Activated CD4-positive, alpha-beta T cell treated with anti-CD3 and anti-CD28 coated beads for 4 hours (primary cell): ENCODE measurements around the gene DOCK2.
"Not testable (repeated sequence)": the region's sequence is repeated elsewhere in the genome, so short reads cannot be mapped to it uniquely, and the experiment has no call there.

Source experiments
- DNase-seq, 2 donors: peaks; one replicate each; pipeline ENCODE4 v3.0.0-alpha.2; 2020

The DOCK2 gene

DNA sequence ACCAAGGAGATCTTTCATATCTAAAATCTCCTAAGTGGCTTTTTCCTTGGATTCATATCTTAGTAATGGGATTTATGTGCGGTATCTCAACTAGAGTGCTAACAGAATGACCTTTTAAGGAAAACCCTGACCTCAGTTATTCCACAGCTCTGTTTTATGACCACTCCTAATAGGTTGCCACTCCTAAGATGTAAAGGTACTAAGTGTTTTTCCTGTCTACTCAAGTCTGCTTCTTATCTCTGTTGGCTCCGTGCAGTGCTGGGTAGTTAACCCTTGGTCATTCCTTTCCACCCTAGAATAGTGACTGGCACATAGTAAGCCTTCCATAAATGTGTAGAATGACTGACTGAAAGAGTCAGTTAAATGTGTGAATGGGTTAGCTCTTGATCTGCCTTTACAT, 161.4 kb downstream of the DOCK2 start:
- DNase-seq: no peak

DNA sequence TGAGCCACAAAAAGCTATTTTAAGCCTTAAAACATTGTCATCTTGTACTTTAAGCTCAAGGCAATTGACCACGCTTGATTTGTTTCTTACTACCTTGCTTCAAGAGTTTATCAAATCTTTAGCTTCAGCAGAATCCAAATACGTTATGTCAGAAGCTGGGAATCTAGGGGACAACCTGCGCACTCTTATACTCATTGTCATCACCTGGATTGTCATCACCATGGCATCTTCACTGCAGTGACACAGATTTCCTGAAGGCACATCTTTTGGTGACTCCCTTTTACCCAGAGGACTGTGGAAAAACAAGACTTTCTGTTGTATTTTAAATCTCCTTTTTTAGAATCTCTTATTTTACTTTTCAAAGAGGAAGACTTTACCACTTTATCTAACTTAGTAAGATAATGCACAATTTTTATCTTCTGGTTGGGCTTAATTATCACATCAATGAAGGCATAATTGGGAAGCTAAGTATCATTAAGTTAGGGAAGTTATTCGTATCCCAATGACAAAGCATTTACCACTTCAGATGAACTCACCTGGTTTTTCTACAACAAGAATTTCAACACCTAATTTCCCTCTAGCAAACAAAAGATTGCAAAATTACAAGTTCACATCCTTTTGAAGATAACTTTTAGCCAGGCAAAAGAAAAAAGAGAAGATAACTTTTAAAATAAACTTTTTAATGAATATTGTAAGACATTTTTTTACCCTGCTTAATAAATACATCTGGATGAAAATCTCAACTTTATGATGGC, 162.0 kb downstream of the DOCK2 start:
- no peak for DNase-seq

DNA sequence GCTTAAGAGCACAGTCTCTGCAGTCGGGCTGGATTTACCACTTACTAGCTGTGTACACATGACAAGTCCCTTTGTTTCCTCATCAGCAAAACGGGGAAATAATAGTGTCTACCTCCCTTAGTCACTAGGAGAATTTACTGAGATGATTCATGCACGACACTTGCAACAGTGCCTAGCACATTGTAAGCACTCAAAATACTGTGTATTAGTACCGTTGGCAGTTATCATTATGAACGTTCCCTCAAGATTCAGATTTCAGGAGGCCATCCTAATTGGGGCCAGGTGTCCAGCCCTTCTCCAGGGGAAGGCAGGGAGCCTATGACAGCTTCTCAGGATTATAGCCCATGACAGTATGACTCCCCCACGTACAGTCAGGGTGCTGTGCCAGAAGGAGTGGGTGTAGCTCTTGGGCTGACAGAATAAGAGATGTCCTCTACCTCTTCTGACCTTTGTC, 164.3 kb downstream of the DOCK2 start:
- DNase-seq: no peak

DNA sequence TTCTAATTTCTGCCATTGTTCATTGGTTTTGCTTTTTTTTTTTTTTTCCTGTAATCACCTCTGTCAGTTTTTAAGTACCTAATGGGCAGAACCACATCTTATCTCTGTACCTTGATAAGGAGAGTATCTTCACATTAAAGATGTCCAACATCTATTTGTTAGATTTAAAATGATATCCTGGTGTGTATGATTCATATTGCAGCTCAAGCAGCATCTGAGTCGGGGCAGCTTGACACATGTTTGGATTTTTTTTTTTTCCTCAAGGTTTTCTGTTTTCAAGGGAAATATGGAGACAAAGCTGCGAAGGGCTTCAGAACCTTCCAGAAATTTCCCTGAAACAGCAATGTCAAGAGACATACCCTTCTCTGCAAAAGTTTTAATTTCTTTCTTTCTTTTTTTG, 164.7 kb downstream of the DOCK2 start:
- DNase-seq: no peak

DNA sequence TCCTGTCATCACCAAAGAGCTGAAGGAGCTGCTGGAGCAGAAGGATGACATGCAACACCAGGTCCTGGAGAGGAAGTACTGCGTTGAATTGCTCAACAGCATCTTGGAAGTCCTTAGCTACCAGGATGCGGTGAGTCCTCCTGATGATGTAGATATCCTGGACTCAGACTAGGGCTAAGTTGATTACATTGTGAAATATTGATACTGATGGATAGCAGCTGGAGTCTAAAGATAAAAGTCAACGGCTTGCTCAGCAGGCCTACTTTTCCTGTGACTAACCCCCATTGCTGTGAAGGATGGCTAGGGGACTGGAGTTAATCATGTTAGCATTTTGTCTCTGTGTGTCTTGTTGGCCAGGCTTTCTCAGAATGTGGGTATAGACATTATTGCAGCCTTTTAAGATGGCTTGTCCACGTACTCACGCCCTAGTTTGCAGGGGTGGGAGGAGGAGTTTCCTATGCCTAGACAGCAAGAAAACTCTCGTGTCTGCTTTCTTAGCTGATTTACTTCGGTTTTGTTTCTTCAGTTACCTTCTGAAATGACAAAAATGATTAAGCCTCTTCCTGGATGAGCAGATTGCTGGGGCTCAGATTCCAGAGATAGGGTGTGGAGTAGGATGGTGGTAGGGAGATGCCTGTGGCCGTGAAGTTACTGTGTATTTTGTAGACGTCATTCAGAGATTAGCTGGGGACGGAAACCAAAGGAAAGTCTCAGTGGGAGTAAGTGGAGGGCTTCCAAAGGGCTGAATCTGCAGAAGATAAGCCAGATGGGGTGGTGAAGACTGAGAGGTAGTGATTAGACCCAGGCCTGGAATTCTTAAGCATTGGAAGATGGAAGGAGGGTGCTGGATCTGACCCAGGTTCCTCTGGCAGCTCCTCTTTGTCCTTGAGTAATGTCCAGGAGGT, 166.3 kb downstream of the DOCK2 start:
- no peak for DNase-seq

DNA sequence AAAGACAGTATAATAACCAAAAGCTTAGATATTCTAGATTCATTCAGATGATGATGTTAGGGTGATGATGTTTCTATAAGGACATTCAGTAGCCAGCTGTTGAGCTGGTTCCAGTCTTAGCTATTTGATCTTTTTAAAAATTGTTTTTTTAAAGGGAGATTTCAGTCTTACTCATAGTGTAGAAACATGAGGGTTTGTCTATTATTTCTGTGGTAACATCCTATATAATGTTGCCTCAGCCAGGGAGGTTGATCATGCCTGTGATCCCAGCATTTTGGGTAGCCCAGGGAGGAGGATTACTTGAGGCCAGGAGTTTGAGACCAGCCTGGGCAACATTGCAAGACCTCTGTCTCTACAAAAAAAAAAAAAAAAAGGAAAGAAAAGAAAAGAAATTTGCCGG, 167.8 kb downstream of the DOCK2 start:
- no peak for DNase-seq

DNA sequence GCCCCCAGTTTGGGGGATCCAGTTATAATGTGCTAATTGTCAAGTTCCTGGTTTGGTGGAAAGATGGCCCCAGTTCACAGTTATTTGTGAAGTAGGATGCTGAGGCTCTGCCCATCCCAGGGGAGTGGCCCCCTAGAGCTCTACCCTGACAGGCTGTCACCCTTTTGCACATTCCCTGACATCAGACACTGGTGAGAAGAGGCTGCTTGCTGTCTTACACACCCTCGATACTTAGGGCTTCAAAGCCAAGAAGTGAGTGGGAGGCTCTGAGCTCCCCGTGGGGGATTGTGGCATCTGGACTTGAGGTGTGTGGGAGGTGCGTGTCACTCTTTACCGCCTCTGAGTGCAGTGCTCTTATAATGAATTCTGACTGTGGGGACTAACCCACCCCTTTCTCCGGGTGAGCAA, 168.5 kb downstream of the DOCK2 start:
- DNase-seq: peak; percentile 38 to 54

DNA sequence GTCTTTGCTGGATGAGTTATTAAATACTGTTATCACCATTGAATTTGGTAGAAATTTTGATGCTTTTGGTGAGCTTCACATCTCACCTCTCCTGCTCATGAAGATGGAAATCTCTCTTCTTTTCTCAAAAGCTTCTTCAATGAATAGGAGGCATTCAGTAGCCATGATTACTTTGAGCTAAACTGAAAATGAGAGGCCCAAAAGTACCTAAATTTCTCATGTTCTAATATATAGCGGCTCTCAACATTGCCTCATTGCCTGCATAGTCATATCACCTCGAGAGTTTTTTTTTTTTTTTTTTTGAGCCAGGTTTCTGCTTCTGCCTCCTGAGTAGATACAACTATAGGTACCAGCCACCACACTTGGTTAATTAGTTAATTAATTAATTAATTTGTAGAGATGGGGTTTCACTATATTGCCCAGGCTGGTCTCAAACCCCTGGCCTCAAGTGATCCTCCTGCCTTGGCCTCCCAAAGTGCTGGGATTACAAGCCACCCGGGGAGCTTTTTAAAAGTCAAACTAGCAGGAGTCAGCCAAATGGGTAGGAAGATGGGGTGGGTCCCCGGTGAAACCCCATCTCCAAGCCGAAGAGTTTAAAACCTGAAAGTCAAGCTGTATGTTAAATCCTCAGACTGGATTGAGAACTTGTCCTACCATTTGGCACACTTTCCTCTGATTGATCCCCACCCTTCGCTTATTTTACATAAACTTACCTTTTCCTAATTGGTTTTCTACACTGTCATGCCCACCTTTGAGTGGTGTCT, 169.0 kb downstream of the DOCK2 start:
- no peak for DNase-seq

DNA sequence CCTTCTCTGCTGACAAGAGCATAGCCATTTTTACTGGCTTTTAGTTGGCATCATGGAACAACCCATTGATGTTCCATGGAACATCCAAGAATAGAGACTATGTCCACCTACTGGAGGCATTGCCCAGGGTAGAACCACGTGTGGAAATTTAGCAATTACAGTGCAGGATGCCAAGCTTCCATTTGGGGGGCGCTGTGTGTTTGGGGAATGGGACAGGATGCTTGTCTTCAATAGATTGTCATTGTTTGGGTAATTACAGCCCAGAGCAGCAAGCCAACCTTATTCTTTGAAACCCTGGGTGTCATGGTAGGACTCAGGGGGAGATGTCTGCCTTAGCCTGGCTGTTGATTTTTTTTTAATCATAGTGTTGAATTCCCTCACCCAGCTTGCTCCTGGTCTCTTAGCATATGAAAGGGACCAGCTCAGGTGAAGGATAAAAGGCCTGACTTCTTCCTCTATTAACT, 171.1 kb downstream of the DOCK2 start:
- DNase-seq: no peak

DNA sequence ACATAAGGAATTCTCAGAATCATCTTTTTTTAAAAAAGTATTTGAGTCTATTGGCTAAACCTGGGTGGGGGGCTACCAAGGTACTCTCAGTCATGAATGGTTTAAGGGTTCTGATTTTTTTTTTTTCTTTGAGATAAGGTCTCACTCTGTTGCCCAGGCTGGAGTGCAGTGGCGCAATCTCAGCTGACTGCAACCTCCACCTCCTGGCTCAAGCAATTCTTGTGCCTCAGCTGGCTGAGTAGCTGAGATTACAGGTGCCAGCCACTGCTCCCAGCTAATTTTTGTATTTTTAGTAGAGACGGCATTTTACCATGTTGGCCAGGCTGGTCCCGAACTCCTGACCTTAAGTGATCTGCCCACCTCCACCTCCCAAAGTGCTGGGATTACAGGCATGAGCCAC, 171.8 kb downstream of the DOCK2 start:
- DNase-seq: not testable (repeated sequence)

DNA sequence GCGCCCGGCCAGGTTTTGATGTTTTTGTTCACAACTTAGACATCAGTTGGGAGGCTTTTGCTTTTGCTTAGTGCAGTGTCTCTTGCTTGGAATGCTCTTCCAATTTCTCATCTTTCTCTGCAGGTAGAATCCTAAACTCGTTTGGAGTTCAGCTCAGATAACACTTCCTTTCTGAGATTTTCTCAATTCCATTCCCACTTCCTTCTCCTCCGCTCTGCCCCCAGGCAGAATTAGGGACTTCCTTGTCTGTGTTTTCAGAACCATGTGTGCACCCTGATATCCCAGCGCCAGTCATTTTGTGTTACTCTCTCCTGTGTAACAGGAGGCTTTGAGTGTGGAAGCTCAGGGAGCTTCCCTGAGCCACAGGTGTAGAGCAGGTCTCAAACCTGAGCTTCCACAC, 172.2 kb downstream of the DOCK2 start:
- no peak for DNase-seq

DNA sequence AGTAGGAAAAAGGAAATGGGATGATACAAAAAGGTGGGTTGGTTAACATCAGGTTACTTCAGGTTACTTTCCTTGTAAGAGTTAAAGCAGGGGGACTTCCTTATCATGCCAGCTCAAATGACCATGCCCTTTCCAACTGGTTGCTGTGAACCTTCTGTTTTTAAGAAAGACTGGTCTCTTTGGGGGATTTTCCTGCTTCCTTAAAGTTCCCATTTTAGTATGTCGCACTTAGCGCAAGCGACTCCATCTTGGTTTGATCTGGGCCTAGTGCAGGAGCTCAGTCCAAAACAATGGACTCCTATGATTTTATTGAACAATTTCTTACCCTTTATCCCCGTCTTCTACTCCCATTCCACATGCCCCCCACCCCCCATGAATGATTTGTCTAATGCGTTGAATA, 173.4 kb downstream of the DOCK2 start:
- no peak for DNase-seq

DNA sequence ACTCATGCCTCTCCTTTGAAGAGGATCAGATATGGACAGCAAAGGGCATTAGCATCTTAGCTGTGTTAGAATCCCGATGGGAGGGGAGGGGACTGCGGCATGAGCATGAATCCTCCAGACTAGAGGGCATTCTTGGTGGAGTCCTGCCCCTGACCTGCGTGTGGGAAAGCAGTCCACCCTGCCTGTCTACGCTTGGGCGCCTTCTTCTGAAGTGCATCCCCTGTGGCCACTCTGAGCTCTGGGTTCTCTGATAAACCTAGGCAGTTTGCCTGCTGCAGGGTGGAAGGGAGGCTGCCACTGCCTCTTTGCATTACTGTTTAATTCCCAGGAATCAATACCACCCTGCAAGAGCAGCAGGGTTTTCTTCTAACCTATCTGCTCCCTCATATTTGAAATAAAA, 173.9 kb downstream of the DOCK2 start:
- no peak for DNase-seq

DNA sequence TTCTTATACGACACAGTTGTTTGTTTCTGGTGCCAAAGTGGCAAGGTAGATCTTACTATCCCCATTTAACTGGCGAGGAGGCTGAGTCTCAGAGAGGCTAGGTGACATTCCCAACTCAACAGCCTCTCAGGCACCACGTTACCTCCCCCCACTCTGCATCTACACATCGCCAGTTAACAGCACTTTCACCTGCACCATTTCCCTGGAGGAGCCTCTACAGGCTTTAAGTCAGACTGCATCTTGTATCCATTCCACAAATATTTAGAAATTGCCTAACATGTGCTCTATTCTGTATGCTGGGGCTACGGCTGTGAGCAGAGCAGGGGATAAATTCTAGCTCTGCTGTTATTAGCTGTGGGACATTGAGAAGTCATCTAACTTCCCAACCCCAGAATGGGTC, 174.6 kb downstream of the DOCK2 start:
- DNase-seq: no peak

DNA sequence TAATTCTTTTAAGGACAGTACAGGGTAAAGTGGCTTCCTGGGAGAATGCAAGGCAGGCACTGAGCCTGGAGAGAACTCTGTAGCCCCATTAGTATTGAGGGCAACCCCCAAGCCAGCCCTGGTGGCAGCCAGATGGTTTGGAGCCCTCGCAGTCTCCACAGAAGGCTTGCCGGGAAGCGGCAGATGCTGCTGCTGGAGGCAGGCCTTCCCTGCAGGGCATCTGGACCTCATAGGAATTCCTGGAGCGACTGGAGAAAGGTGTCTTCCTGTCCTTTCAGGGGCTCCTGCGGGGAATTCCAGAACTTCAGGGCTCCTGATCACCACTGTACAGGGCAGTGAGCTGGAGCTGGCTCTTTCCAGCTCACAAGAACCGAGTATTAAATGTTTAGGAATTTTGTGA, 175.7 kb downstream of the DOCK2 start:
- DNase-seq: no peak

DNA sequence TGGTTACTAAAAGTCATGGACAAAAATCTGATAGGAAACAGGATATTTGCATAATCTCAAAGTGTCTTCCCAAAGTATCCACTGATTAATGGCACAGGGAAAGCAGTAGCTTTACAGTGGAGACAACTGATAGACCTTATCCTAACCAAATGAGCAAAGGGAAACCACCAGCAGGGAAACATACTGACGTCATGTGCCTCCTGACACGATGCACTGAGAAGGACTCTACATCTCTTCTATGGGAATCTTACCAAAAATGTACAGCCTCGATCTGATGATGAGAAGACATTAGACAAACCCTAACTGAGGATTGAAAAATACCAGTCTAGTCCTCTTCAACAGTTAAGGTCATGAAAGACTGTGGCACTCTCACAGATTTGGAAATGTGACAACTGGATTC, 177.0 kb downstream of the DOCK2 start:
- DNase-seq: no peak

DNA sequence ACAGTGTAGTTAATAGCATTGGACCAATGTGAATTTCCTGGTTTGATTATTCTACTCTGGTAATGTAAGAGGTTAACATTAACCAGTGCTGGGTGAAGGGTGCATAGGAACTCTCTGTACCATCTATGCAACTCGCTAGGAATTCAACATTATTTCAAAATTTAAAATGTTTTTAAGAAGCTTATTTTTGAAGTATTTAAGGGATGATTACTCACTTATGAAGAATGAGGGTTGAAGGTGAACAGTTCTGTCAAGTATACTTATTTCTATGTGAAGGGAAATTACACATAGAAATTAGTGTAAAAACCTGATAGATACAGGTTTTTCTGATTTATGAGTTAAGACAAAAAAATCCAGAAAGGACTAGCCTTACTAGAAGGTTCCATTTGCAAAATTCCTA, 177.4 kb downstream of the DOCK2 start:
- DNase-seq: no peak

DNA sequence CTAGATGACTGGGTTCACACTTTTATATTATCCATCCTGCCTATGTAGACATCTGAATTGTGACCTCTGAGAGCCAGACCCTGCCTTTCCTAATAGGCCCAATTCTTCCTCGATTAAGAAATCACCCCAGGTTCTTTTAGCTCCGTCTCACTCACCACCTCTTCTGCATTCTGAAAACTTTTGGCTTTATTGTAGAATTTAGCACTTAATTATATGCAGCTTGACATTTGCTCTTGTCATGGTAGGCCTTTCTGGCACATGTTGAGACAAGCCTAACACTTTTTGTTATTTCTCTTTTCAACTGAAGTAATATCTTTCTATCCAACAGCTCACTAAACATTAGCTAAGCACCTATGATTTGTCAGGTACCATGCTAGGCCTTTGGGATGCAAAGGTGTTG, 180.0 kb downstream of the DOCK2 start:
- no peak for DNase-seq

DNA sequence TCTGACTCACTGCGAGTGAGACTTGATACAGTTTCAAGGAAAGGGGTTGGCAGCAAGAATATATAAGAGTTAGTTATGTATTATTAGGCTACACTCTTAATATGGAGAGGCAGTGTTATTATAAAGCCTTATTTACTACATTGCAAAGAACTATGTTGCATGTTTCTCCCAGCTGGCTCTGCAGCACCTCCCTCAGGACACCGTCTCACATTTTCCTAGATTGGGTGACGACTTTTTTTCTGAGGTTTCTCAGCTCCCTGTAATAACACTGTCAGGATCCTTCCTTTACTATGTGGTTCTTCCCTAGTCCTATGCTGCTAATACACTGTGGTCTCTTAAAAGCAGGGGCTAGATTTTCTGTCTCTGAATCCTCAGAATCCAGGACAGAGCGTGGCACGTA, 189.5 kb downstream of the DOCK2 start:
- DNase-seq: no peak

DNA sequence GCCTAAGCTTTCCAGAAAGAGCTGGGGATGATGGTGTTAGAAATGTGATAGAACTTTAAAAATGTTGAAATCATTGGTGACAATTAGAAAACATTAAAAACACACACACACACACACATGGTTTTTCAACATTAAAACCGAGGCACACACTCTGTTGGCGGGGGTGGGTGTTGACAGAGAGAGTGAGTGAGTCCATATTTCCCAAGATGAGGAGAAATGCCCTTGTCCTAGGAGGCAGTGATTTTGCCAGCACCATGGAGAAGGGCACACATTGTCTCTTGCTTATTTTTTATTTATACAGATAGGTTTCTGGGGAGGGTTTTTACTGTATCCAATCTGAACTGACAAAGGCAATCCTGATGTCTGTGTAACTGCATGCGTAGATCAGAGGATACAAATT, 190.7 kb downstream of the DOCK2 start:
- no peak for DNase-seq

DNA sequence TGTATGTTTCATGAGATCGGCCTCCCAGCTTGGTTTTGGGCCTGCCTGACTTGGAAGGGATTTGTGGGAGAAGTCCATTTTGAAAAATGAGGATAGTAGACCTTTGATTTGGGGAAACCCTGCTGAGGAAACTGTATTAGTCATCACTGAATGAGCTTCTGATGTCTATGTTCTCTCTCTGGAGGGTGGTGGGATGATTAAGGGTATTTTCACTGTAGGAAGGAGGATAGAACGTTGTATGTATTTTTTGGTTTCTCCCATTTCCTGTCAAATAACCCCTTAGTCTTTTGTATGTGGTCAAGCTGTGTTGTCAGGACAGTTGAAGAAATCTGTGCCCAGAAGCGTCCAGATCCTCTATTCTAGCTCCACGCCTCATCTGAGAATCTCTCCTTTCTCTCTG, 191.3 kb downstream of the DOCK2 start:
- no peak for DNase-seq

DNA sequence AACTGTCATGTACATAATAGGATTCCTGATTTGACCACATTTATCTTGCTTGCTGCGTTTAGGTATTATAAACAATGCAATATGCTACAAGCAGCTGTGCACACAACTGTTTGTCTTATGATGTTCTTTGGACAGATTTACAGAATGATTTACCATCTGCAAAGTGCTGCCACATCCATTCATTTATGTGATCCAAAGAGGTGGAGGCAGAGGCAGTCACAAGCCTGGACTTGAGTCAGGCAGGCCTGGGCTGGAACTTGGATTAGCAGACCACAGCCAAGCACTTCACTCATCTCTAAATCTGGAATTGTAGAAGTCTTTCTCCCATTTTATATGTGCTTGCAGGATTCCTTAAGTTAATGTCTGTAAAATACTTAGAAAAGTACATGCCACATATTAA, 194.3 kb downstream of the DOCK2 start:
- DNase-seq: no peak

DNA sequence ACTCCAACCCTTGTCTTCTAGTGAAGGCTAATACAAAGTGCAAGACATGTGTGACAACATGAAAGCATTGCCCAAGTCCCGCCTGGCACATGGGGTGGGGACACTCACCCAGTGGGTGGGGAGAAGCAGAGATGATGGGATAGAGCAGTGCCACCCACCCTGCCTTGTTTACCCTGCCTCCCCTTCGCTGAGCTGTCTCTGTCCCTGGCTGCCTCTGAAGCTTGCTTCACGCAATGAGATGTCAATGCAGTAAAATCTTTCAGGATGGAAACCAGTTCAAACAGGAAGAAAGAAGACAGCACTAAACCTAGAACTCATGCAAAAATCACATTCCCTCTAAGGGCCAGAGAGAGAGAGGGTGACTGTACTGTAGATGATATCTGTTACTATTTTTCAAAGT, 195.2 kb downstream of the DOCK2 start:
- DNase-seq: no peak
